DND-41 (cell line): ENCODE data around the gene SNX14.

Experiments used
- ATAC-seq: fragments of 200-7000 bp; cut with Tn5 transposase; 3 replicates; pipeline ENCODE4 v1.9.1; 2021; ENCODE audit warnings: low read depth; ENCODE audit not compliant: insufficient read depth
- DNase-seq: peaks from one replicate; pipeline ENCODE4 v3.0.0-alpha.2; 2020
- H2AFZ ChIP-seq: 2 replicates; pipeline ENCODE4 v1.6.0; 2012; ENCODE audit warnings: low read depth, low read length
- H3K27ac ChIP-seq: 2 replicates; pipeline ENCODE4 v1.5.1; 2012; ENCODE audit warnings: low read length, inconsistent platforms
- H3K27me3 ChIP-seq: fragments of 200-600 bp; sonication (generic); 2 replicates; pipeline ENCODE4 v1.6.0; 2012; ENCODE audit warnings: low read length, mild to moderate bottlenecking, inconsistent platforms; ENCODE audit not compliant: insufficient read depth, poor library complexity
- H3K36me3 ChIP-seq: 2 replicates; pipeline ENCODE4 v1.5.1; 2012; ENCODE audit warnings: low read length, inconsistent platforms; ENCODE audit not compliant: insufficient read depth
- H3K4me1 ChIP-seq: 2 replicates; pipeline ENCODE4 v1.5.1; 2012; ENCODE audit warnings: mild to moderate bottlenecking, low read length; ENCODE audit not compliant: insufficient read depth
- H3K4me2 ChIP-seq: 2 replicates; pipeline ENCODE4 v1.6.0; 2012; ENCODE audit warnings: mild to moderate bottlenecking, moderate library complexity, low read length, inconsistent platforms; ENCODE audit not compliant: insufficient read depth
- H3K4me3 ChIP-seq, 2 experiments: fragments of 200-600 bp in 1 of 2; shearing (Covaris generic) in 1 of 2; 2 replicates each; pipeline ENCODE4 v1.5.1; 2012 to 2016; ENCODE audit warnings: inconsistent platforms in 2 of 2, low read length in 2 of 2, mild to moderate bottlenecking in 2 of 2, low read depth in 1 of 2, moderate library complexity in 1 of 2
- H3K79me2 ChIP-seq: 2 replicates; pipeline ENCODE4 v1.6.0; 2012; ENCODE audit warnings: low read length, inconsistent platforms; ENCODE audit not compliant: insufficient read depth
- H3K9ac ChIP-seq: 2 replicates; pipeline ENCODE4 v1.6.0; 2012; ENCODE audit warnings: low read depth, mild to moderate bottlenecking, inconsistent platforms, low read length, moderate library complexity
- H3K9me3 ChIP-seq: 2 replicates; pipeline ENCODE4 v1.5.1; 2012; ENCODE audit warnings: low read length, moderate library complexity, mild to moderate bottlenecking, inconsistent platforms; ENCODE audit not compliant: insufficient read depth, severe bottlenecking
- H4K20me1 ChIP-seq: 2 replicates; pipeline ENCODE4 v1.6.0; 2012; ENCODE audit warnings: low read length; ENCODE audit not compliant: insufficient read depth
- EZH2 ChIP-seq: IDR thresholded peaks from 3 replicates; pipeline ENCODE4 v1.6.1; 2012; ENCODE audit warnings: borderline replicate concordance, low read depth, mild to moderate bottlenecking, moderate library complexity, low read length, inconsistent platforms; ENCODE audit not compliant: severe bottlenecking
- TF ChIP-seq, protein P1 (sequence below): IDR thresholded peaks from 2 replicates; pipeline ENCODE4 v1.5.1; 2012; ENCODE audit warnings: borderline replicate concordance, low read length, moderate library complexity, mild to moderate bottlenecking; ENCODE audit not compliant: poor library complexity, severe bottlenecking; ENCODE audit errors: extremely low read depth

SNX14 gene

DNA sequence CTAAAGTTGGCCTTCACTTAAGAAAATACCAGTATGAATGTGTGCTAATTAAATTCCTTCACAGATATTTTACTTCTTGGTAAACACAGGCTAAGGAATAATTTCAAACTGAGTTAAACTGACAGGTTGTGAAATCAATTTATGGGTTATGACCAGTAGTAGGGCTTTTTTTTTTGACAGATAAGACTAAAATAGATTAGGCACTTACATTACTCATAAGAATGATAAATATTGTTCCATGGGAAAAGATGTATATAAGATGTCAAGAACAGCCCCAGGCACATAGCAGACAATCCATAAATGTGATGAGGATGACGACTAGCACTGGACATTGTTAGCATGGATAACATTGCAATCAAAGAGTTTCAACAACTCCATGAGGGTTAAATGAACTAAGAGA is 120.9 kb downstream of the SNX14 start:
- ATAC-seq (no peak), DNase-seq (no peak)
- Histone ChIP-seq H4K20me1 (no peaks in the 10 kb centered on the region), H3K36me3 (no peaks in the 10 kb centered on the region), H3K9me3 (no peaks in the 10 kb centered on the region), H3K27ac (no peak overlapping the region), H3K4me3 (no peak overlapping the region), H3K4me1 (no peaks in the 10 kb centered on the region), H3K27me3 (no peaks in the 10 kb centered on the region), H3K4me2 (no peak overlapping the region), H3K79me2 (no peaks in the 10 kb centered on the region), H3K9ac (no peak overlapping the region), H2AFZ (no peak overlapping the region)
- TF ChIP-seq, protein P1, sequence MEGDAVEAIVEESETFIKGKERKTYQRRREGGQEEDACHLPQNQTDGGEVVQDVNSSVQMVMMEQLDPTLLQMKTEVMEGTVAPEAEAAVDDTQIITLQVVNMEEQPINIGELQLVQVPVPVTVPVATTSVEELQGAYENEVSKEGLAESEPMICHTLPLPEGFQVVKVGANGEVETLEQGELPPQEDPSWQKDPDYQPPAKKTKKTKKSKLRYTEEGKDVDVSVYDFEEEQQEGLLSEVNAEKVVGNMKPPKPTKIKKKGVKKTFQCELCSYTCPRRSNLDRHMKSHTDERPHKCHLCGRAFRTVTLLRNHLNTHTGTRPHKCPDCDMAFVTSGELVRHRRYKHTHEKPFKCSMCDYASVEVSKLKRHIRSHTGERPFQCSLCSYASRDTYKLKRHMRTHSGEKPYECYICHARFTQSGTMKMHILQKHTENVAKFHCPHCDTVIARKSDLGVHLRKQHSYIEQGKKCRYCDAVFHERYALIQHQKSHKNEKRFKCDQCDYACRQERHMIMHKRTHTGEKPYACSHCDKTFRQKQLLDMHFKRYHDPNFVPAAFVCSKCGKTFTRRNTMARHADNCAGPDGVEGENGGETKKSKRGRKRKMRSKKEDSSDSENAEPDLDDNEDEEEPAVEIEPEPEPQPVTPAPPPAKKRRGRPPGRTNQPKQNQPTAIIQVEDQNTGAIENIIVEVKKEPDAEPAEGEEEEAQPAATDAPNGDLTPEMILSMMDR, result no peak
- TF ChIP-seq EZH2, result no peak

DNA sequence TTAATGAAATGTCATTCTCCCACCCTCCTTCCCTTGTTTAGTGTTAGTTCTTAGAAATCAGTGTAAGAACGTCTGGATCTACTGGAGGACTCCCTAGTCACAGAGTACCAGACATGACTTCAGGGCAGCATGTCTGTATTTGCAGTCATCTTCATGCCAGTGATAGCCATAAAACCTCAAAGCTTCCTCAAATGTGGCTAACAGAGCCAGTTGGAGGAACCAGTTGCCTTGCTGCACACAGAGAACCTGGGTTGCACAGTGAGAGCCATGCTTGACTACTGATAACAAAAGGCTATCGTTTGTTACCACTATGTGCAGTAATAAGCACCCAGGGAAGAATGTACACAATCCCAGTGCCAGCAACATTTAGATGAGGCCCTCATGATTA is 123.6 kb downstream of the SNX14 start:
- ATAC-seq, result no peak
- no peak overlapping the region for H3K4me2 ChIP-seq
- H3K36me3 ChIP-seq, result no peaks in the 10 kb centered on the region
- no peaks in the 10 kb centered on the region for H3K4me1 ChIP-seq
- H3K27me3 ChIP-seq, result no peaks in the 10 kb centered on the region
- no peak overlapping the region for H3K9ac ChIP-seq
- H3K79me2 ChIP-seq, result no peaks in the 10 kb centered on the region
- no peaks in the 10 kb centered on the region for H4K20me1 ChIP-seq
- no peaks in the 10 kb centered on the region for H3K9me3 ChIP-seq
- TF ChIP-seq, protein P1, result no peak
- TF ChIP-seq EZH2, result no peak
- H2AFZ ChIP-seq, result no peak overlapping the region
- no peak overlapping the region for H3K4me3 ChIP-seq
- no peak overlapping the region for H3K27ac ChIP-seq
- DNase-seq, result no peak

DNA sequence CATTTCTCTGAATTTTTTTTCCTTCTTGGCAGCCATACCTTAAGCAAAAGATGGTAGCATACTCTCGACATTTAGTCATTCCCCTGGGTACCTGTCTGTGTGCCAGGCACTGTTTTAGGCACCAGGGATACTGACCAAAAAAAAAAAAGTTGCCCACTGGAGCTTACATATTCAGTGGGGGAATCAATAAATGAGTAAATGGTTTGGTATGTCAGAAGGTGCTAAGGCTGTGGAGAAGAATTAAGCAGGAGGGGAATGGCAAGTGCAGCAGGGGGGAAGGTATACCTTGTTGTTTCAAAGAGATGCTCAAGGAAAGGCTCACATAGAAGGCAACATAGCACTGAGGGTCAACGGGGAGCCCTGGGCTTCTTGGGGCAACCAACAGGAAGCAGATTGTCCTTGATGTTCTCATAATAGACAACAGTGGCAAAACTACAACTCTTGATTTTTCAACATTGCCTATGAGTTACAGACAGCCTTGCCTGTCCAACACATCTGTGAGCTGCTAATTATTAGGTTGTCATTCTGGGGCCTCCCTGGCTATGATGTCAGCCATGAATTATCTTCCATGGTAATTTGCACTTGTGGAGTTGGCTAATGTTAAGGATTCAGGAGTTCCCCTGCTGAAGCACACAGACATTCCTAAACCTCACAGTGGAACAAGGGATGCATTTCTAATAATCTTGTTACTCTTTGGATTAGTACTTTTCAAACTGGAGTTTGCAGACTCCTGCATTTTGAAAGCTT is 124.2 kb downstream of the SNX14 start:
- no peak overlapping the region for H3K9ac ChIP-seq
- H4K20me1 ChIP-seq, result no peaks in the 10 kb centered on the region
- H3K27me3 ChIP-seq, result no peaks in the 10 kb centered on the region
- no peak overlapping the region for H2AFZ ChIP-seq
- no peak overlapping the region for H3K27ac ChIP-seq
- H3K4me2 ChIP-seq, result no peak overlapping the region
- no peaks in the 10 kb centered on the region for H3K4me1 ChIP-seq
- no peak for ATAC-seq
- no peaks in the 10 kb centered on the region for H3K9me3 ChIP-seq
- DNase-seq, result no peak
- no peaks in the 10 kb centered on the region for H3K79me2 ChIP-seq
- TF ChIP-seq, protein P1, result no peak
- TF ChIP-seq EZH2, result no peak
- no peaks in the 10 kb centered on the region for H3K36me3 ChIP-seq
- H3K4me3 ChIP-seq, result no peak overlapping the region
